ENCODE measurements around the gene TMC1. TPM values are rescaled to one million over a fixed set of nuclear protein-coding genes. Genes with fewer than 3 reads are reported as not detected.
A peak's percentile ranks its signal among the peaks of the same experiment; 100 is the strongest.
"Not testable (repeated sequence)": the region's sequence is repeated elsewhere in the genome, so short reads cannot be mapped to it uniquely, and the experiment has no call there.

The TMC1 gene
- total RNA-seq, 3 donors from 2014 or later, result under 0.01 to 0.16 TPM; not detected in 1

GRCh38 chr9:72790989-72791388 lies 269.6 kb downstream of the TMC1 start:
- Histone ChIP-seq H3K4me3 (no peak overlapping the region), H3K36me3 (no peaks in the 10 kb centered on the region), H3K27ac (no peak overlapping the region), H3K4me1 (no peaks in the 10 kb centered on the region), H3K27me3 (no peaks in the 10 kb centered on the region), H3K9me3 (peaks cover 0 to 5% of the 10 kb centered on the region in 2 donors)
- intact Hi-C loops (cut with DNase I; ENCODE audit: low total_unique reads), result no loop called here
- no peak for DNase-seq (ENCODE audit: low spot score in 2 of 2)
- TF ChIP-seq POLR2AphosphoS5 (IDR thresholded peaks at IDR 0.05) (no peak), POLR2A (IDR thresholded peaks at IDR 0.05) (no peak)
- TF ChIP-seq, protein P1, sequence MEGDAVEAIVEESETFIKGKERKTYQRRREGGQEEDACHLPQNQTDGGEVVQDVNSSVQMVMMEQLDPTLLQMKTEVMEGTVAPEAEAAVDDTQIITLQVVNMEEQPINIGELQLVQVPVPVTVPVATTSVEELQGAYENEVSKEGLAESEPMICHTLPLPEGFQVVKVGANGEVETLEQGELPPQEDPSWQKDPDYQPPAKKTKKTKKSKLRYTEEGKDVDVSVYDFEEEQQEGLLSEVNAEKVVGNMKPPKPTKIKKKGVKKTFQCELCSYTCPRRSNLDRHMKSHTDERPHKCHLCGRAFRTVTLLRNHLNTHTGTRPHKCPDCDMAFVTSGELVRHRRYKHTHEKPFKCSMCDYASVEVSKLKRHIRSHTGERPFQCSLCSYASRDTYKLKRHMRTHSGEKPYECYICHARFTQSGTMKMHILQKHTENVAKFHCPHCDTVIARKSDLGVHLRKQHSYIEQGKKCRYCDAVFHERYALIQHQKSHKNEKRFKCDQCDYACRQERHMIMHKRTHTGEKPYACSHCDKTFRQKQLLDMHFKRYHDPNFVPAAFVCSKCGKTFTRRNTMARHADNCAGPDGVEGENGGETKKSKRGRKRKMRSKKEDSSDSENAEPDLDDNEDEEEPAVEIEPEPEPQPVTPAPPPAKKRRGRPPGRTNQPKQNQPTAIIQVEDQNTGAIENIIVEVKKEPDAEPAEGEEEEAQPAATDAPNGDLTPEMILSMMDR (IDR thresholded peaks at IDR 0.05), result no peak

DNA sequence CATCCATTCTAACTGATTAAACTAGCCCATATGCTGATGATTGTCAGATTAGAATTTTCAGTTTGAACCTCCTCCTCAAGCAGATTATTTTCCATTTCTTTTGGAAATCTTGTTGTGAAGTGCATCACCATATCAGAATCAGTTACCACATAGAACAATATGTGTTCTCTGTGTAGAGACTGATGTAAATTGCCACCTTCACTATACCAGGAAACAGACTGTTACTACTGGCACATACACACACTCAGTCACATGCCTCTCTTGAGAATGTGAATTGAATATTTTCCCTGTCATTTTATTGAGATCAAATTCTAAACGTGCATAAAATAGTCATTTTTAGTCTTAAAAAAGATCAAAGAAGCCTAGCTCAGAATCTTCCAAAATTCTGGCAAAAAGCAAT lies 270.0 kb downstream of the TMC1 start:
- intact Hi-C loops (cut with DNase I; ENCODE audit: low total_unique reads), result no loop called here
- TF ChIP-seq, protein P1 (IDR thresholded peaks at IDR 0.05), result no peak
- TF ChIP-seq POLR2A (IDR thresholded peaks at IDR 0.05) (no peak), POLR2AphosphoS5 (IDR thresholded peaks at IDR 0.05) (no peak)
- no peaks in the 10 kb centered on the region for H3K4me1 ChIP-seq
- no peak for DNase-seq (ENCODE audit: low spot score in 2 of 2)
- H3K27me3 ChIP-seq, result no peaks in the 10 kb centered on the region
- no peaks in the 10 kb centered on the region for H3K36me3 ChIP-seq
- H3K27ac ChIP-seq, result peak overlapping the region in 1 of 2 donors; percentile 28
- no peak overlapping the region for H3K4me3 ChIP-seq
- H3K9me3 ChIP-seq, result peaks cover 0 to 10% of the 10 kb centered on the region in 2 donors

GRCh38 chr9:72794946-72795345 lies 273.5 kb downstream of the TMC1 start:
- TF ChIP-seq, protein P1 (IDR thresholded peaks at IDR 0.05), result no peak
- TF ChIP-seq POLR2AphosphoS5 (IDR thresholded peaks at IDR 0.05), result no peak
- no peak for TF ChIP-seq POLR2A (IDR thresholded peaks at IDR 0.05)
- intact Hi-C loops (cut with DNase I; ENCODE audit: low total_unique reads), result no loop called here
- peaks cover 3 to 15% of the 10 kb centered on the region in 2 donors for H3K9me3 ChIP-seq
- no peak overlapping the region for H3K4me3 ChIP-seq
- DNase-seq (ENCODE audit: low spot score in 2 of 2), result no peak
- H3K36me3 ChIP-seq, result no peaks in the 10 kb centered on the region
- no peaks in the 10 kb centered on the region for H3K27me3 ChIP-seq
- no peak overlapping the region for H3K27ac ChIP-seq
- no peaks in the 10 kb centered on the region for H3K4me1 ChIP-seq

- Histone ChIP-seq H3K27me3 (no peaks in the 10 kb centered on the region), H3K27ac (no peak overlapping the region), H3K9me3 (peaks cover 3 to 15% of the 10 kb centered on the region in 2 donors), H3K36me3 (no peaks in the 10 kb centered on the region), H3K4me1 (no peaks in the 10 kb centered on the region), H3K4me3 (no peak overlapping the region)
- intact Hi-C loops (cut with DNase I; ENCODE audit: low total_unique reads), result no loop called here
- TF ChIP-seq, protein P1 (IDR thresholded peaks at IDR 0.05), result no peak
- TF ChIP-seq POLR2AphosphoS5 (IDR thresholded peaks at IDR 0.05), result no peak
- no peak for TF ChIP-seq POLR2A (IDR thresholded peaks at IDR 0.05)
- DNase-seq (ENCODE audit: low spot score in 2 of 2), result no peak
Measured at GRCh38 chr9:72800328-72800994, 279.1 kb downstream of the TMC1 start.

- Histone ChIP-seq H3K27ac (no peak overlapping the region), H3K27me3 (no peaks in the 10 kb centered on the region), H3K36me3 (no peaks in the 10 kb centered on the region), H3K4me3 (no peak overlapping the region), H3K9me3 (no peaks in the 10 kb centered on the region), H3K4me1 (no peaks in the 10 kb centered on the region)
- intact Hi-C loops (cut with DNase I; ENCODE audit: low total_unique reads), result no loop called here
- TF ChIP-seq, protein P1 (IDR thresholded peaks at IDR 0.05), result no peak
- TF ChIP-seq POLR2A (IDR thresholded peaks at IDR 0.05), result no peak
- TF ChIP-seq POLR2AphosphoS5 (IDR thresholded peaks at IDR 0.05), result no peak
- no peak for DNase-seq (ENCODE audit: low spot score in 2 of 2)
Measured at GRCh38 chr9:72805238-72805637, 283.8 kb downstream of the TMC1 start.

DNA sequence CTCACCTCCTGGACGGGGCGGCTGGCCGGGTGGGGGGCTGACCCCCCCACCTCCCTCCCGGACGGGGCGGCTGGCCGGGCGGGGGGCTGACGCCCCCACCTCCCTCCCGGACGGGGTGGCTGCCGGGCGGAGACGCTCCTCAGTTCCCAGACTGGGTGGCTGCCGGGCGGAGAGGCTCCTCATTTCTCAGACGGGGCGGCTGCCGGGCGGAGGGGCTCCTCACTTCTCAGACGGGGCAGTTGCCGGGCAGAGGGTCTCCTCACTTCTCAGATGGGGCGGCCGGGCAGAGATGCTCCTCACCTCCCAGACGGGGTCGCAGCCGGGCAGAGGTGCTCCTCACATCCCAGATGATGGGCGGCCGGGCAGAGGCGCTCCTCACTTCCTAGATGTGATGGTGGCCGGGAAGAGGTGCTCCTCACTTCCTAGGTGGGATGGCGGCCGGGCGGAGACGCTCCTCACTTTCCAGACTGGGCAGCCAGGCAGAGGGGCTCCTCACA lies 285.0 kb downstream of the TMC1 start:
- H3K36me3 ChIP-seq; H3K4me3 ChIP-seq; H3K4me1 ChIP-seq; H3K27me3 ChIP-seq; DNase-seq (ENCODE audit: low spot score in 2 of 2); intact Hi-C loops (cut with DNase I; ENCODE audit: low total_unique reads); H3K27ac ChIP-seq; H3K9me3 ChIP-seq: not testable (repeated sequence)

Measured in breast epithelium (tissue), 4 donors.